ENCODE measurements around the gene METTL13.

METTL13 gene

DNA sequence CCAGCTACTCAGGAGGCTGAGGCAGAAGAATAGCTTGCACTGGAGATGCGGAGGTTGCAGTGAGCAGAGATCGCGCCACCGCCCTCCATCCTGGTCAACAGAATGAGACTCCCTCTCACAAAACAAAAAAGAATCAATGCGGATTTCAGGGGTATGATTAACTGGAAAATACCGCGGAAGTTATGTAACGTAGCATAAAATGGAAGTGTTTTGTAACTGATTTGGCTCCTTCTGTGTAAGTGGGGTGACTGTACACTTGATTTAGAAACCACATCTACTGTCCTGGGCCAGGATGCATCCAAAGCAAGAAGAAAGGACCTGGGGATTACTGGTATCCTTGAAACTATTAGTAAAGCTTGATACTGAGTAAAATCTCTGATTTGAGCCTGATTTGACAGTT lies 36.5 kb upstream of the METTL13 start:
- Histone ChIP-seq H3K9me3 (replicated peaks; ENCODE audit: insufficient read depth, low read length) (no peaks in the 10 kb centered on the region), H4K20me1 (ENCODE audit: insufficient read depth, low read length) (no peaks in the 10 kb centered on the region), H2AFZ (ENCODE audit: low read length) (no peak overlapping the region), H3K9me2 (replicated peaks; ENCODE audit: insufficient read depth, low read length) (no peaks in the 10 kb centered on the region), H3K4me3 (ENCODE audit: low read length) (no peak overlapping the region), H3K36me3 (replicated peaks; ENCODE audit: insufficient read depth, low read length) (no peaks in the 10 kb centered on the region), H3K4me2 (ENCODE audit: low read depth, low read length) (no peak overlapping the region), H3F3A (ENCODE audit: insufficient read depth, low read length) (peaks cover 8% of the 10 kb centered on the region), H3K4me1 (ENCODE audit: low read length) (peaks cover 7% of the 10 kb centered on the region), H3K79me2 (ENCODE audit: low read length) (0 out of 2 replicates have a peak, but pooled peaks cover 9% of the 10 kb centered on the region), H3K27me3 (replicated peaks; ENCODE audit: insufficient read depth, low read length) (no peaks in the 10 kb centered on the region), H3K9ac (ENCODE audit: low read length) (no peak overlapping the region), H3K27ac (ENCODE audit: low read length) (no peak overlapping the region)
- TF ChIP-seq, protein P1, sequence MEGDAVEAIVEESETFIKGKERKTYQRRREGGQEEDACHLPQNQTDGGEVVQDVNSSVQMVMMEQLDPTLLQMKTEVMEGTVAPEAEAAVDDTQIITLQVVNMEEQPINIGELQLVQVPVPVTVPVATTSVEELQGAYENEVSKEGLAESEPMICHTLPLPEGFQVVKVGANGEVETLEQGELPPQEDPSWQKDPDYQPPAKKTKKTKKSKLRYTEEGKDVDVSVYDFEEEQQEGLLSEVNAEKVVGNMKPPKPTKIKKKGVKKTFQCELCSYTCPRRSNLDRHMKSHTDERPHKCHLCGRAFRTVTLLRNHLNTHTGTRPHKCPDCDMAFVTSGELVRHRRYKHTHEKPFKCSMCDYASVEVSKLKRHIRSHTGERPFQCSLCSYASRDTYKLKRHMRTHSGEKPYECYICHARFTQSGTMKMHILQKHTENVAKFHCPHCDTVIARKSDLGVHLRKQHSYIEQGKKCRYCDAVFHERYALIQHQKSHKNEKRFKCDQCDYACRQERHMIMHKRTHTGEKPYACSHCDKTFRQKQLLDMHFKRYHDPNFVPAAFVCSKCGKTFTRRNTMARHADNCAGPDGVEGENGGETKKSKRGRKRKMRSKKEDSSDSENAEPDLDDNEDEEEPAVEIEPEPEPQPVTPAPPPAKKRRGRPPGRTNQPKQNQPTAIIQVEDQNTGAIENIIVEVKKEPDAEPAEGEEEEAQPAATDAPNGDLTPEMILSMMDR (IDR thresholded peaks at IDR 0.05; ENCODE audit: low read length), result no peak
- TF ChIP-seq EZH2 (optimal IDR thresholded peaks at IDR 0.05; ENCODE audit: low read depth, low read length) (no peak), EZH2phosphoT487 (IDR thresholded peaks at IDR 0.05; ENCODE audit: low read length) (no peak)
- DNase-seq, result no peak

DNA sequence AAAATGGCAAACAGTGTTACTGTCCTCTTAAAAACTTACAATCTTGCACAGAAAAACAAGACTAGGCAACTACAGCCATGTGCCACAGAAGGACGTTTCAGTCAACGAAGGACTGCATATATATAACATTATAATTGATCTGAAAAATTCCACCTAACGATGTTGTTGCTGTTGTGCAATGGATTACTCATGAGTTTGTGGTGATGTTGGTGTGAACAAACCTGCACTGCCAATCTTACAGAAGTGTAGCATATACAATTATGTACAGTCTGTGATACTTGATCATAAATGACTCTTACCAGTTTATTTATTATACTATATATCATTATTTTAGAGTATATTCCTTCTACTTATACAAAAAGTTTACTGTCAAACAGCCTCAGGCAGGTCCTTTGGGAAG lies 32.8 kb upstream of the METTL13 start:
- Histone ChIP-seq H3K4me2 (ENCODE audit: low read depth, low read length) (no peak overlapping the region), H3K4me3 (ENCODE audit: low read length) (no peak overlapping the region), H3K27ac (ENCODE audit: low read length) (no peak overlapping the region), H2AFZ (ENCODE audit: low read length) (no peak overlapping the region), H3F3A (ENCODE audit: insufficient read depth, low read length) (no peaks in the 10 kb centered on the region), H3K27me3 (replicated peaks; ENCODE audit: insufficient read depth, low read length) (no peaks in the 10 kb centered on the region), H3K9me2 (replicated peaks; ENCODE audit: insufficient read depth, low read length) (no peaks in the 10 kb centered on the region), H3K36me3 (replicated peaks; ENCODE audit: insufficient read depth, low read length) (no peaks in the 10 kb centered on the region), H4K20me1 (ENCODE audit: insufficient read depth, low read length) (no peaks in the 10 kb centered on the region), H3K9me3 (replicated peaks; ENCODE audit: insufficient read depth, low read length) (no peaks in the 10 kb centered on the region), H3K9ac (ENCODE audit: low read length) (no peak overlapping the region), H3K79me2 (ENCODE audit: low read length) (no peaks in the 10 kb centered on the region), H3K4me1 (ENCODE audit: low read length) (no peaks in the 10 kb centered on the region)
- no peak for DNase-seq
- TF ChIP-seq, protein P1 (IDR thresholded peaks at IDR 0.05; ENCODE audit: low read length), result no peak
- TF ChIP-seq EZH2phosphoT487 (IDR thresholded peaks at IDR 0.05; ENCODE audit: low read length), result no peak
- no peak for TF ChIP-seq EZH2 (optimal IDR thresholded peaks at IDR 0.05; ENCODE audit: low read depth, low read length)

GRCh38 chr1:171751221-171751620 lies 30.2 kb upstream of the METTL13 start:
- TF ChIP-seq EZH2phosphoT487 (IDR thresholded peaks at IDR 0.05; ENCODE audit: low read length), result no peak
- TF ChIP-seq, protein P1 (IDR thresholded peaks at IDR 0.05; ENCODE audit: low read length), result no peak
- no peak for TF ChIP-seq EZH2 (optimal IDR thresholded peaks at IDR 0.05; ENCODE audit: low read depth, low read length)
- H3K4me2 ChIP-seq (ENCODE audit: low read depth, low read length), result no peak overlapping the region
- H3K79me2 ChIP-seq (ENCODE audit: low read length), result no peaks in the 10 kb centered on the region
- no peaks in the 10 kb centered on the region for H4K20me1 ChIP-seq (ENCODE audit: insufficient read depth, low read length)
- no peaks in the 10 kb centered on the region for H3K4me1 ChIP-seq (ENCODE audit: low read length)
- H3K4me3 ChIP-seq (ENCODE audit: low read length), result no peak overlapping the region
- H3K27ac ChIP-seq (ENCODE audit: low read length), result no peak overlapping the region
- H3K9me3 ChIP-seq (replicated peaks; ENCODE audit: insufficient read depth, low read length), result no peaks in the 10 kb centered on the region
- no peak for DNase-seq
- H3K27me3 ChIP-seq (replicated peaks; ENCODE audit: insufficient read depth, low read length), result no peaks in the 10 kb centered on the region
- no peak overlapping the region for H3K9ac ChIP-seq (ENCODE audit: low read length)
- H2AFZ ChIP-seq (ENCODE audit: low read length), result no peak overlapping the region
- H3K9me2 ChIP-seq (replicated peaks; ENCODE audit: insufficient read depth, low read length), result no peaks in the 10 kb centered on the region
- no peaks in the 10 kb centered on the region for H3K36me3 ChIP-seq (replicated peaks; ENCODE audit: insufficient read depth, low read length)
- no peaks in the 10 kb centered on the region for H3F3A ChIP-seq (ENCODE audit: insufficient read depth, low read length)
